Measurements from ENCODE around the gene LSM14B.

The LSM14B gene

GRCh38 chr20:62171245-62171644 is 49.0 kb downstream of the LSM14B start:
- no peak for ATAC-seq
- TF ChIP-seq ARNTL (CRISPR knock-in tag; IDR thresholded peaks at IDR 0.05; ENCODE audit: borderline replicate concordance, low read depth) (no peak), PPARA (CRISPR knock-in tag; IDR thresholded peaks at IDR 0.05; ENCODE audit: borderline replicate concordance) (no peak), ZNF565 (CRISPR knock-in tag; conservative IDR thresholded peaks at IDR 0.05; ENCODE audit: low read depth) (no peak), ZNF8 (CRISPR knock-in tag; IDR thresholded peaks at IDR 0.05) (no peak), GLIS3 (CRISPR knock-in tag; IDR thresholded peaks at IDR 0.05) (no peak), ESRRG (CRISPR knock-in tag; IDR thresholded peaks at IDR 0.05) (no peak), ZFP30 (CRISPR knock-in tag; IDR thresholded peaks at IDR 0.05) (no peak), ZFP3 (CRISPR knock-in tag; IDR thresholded peaks at IDR 0.05) (no peak), CSDC2 (CRISPR knock-in tag; IDR thresholded peaks at IDR 0.05) (no peak), ZC3H10 (CRISPR knock-in tag; IDR thresholded peaks at IDR 0.05) (no peak), PATZ1 (CRISPR knock-in tag; IDR thresholded peaks at IDR 0.05; ENCODE audit: borderline replicate concordance) (no peak)

DNA sequence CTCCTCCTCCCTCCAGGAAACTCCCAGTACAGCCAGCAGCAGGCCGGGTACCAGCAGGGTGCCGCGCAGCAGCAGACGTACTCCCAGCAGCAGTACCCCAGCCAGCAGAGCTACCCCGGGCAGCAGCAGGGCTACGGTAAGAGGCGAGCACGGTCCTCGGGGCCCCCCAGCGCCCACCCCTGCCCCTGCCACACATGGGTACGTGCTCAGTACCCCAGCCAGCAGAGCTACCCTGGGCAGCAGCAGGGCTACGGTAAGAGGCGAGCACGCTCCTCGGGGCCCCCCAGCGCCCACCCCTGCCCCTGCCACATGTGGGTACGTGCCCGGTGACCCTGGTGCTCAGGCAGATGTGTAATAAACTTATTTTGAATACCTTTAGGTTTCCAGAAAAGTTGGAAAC is 50.4 kb downstream of the LSM14B start:
- ATAC-seq: no peak
- TF ChIP-seq TOX (CRISPR knock-in tag; IDR thresholded peaks at IDR 0.05; ENCODE audit: borderline replicate concordance) (no peak), CSDC2 (CRISPR knock-in tag; IDR thresholded peaks at IDR 0.05) (no peak)

DNA sequence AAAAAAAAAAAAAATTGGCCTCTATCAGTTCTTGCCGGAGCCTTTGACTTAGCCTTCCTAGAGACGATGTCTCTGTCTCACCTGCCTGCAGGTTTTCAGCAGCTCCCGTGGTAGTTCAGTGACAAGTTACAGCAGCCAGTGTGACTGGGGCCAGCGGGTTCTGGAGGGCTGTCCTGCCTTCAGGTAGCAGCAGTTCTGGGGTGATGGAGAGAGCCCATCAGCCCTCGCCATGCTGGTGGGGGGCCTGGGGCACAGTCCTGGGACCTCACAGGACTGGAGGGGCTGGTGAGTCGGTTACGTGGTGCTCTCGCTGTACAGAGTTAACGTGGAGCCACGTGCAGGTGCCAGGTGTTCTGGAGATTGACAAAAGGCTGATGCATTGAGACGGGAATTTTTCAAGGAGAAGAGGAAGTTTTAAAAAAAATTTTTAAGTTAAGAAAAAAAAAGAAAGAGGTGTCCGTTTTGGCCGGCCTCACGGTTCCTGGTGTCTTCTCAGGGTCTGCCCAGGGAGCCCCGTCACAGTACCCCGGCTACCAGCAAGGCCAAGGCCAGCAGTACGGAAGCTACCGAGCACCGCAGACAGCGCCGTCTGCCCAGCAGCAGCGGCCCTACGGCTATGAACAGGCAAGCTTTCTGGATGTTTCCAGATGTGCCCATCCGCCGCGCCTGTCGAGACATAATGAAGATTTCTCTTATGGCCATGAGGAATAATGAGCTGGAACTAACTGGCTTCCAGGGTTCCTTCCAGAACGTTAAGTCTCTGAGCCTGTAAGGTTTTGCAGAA is 51.9 kb downstream of the LSM14B start:
- TF ChIP-seq PATZ1 (CRISPR knock-in tag; IDR thresholded peaks at IDR 0.05; ENCODE audit: borderline replicate concordance) (no peak), PPARA (CRISPR knock-in tag; IDR thresholded peaks at IDR 0.05; ENCODE audit: borderline replicate concordance) (no peak), SNAI2 (CRISPR knock-in tag; IDR thresholded peaks at IDR 0.05) (no peak), ZNF8 (CRISPR knock-in tag; IDR thresholded peaks at IDR 0.05) (no peak), TOX (CRISPR knock-in tag; IDR thresholded peaks at IDR 0.05; ENCODE audit: borderline replicate concordance) (no peak), ISL1 (CRISPR knock-in tag; IDR thresholded peaks at IDR 0.05) (no peak), RARB (CRISPR knock-in tag; IDR thresholded peaks at IDR 0.05) (no peak), CSRNP3 (CRISPR knock-in tag; IDR thresholded peaks at IDR 0.05) (no peak), CSDC2 (CRISPR knock-in tag; IDR thresholded peaks at IDR 0.05) (no peak), TCF4 (CRISPR knock-in tag; IDR thresholded peaks at IDR 0.05; ENCODE audit: borderline replicate concordance) (no peak), ZFP30 (CRISPR knock-in tag; IDR thresholded peaks at IDR 0.05) (no peak), ZC3H10 (CRISPR knock-in tag; IDR thresholded peaks at IDR 0.05) (no peak)
- TF ChIP-seq, protein P1, sequence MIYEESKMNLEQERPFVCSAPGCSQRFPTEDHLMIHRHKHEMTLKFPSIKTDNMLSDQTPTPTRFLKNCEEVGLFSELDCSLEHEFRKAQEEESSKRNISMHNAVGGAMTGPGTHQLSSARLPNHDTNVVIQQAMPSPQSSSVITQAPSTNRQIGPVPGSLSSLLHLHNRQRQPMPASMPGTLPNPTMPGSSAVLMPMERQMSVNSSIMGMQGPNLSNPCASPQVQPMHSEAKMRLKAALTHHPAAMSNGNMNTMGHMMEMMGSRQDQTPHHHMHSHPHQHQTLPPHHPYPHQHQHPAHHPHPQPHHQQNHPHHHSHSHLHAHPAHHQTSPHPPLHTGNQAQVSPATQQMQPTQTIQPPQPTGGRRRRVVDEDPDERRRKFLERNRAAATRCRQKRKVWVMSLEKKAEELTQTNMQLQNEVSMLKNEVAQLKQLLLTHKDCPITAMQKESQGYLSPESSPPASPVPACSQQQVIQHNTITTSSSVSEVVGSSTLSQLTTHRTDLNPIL (CRISPR knock-in tag; IDR thresholded peaks at IDR 0.05; ENCODE audit: low read depth): no peak
- no peak for ATAC-seq

- no peak for ATAC-seq
- TF ChIP-seq ESRRG (CRISPR knock-in tag; IDR thresholded peaks at IDR 0.05): no peak
- TF ChIP-seq ZC3H10 (CRISPR knock-in tag; IDR thresholded peaks at IDR 0.05): no peak
- TF ChIP-seq GLIS3 (CRISPR knock-in tag; IDR thresholded peaks at IDR 0.05): no peak
- no peak for TF ChIP-seq ZNF8 (CRISPR knock-in tag; IDR thresholded peaks at IDR 0.05)
- TF ChIP-seq, protein P2, sequence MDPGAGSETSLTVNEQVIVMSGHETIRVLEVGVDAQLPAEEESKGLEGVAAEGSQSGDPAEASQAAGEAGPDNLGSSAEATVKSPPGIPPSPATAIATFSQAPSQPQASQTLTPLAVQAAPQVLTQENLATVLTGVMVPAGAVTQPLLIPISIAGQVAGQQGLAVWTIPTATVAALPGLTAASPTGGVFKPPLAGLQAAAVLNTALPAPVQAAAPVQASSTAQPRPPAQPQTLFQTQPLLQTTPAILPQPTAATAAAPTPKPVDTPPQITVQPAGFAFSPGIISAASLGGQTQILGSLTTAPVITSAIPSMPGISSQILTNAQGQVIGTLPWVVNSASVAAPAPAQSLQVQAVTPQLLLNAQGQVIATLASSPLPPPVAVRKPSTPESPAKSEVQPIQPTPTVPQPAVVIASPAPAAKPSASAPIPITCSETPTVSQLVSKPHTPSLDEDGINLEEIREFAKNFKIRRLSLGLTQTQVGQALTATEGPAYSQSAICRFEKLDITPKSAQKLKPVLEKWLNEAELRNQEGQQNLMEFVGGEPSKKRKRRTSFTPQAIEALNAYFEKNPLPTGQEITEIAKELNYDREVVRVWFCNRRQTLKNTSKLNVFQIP (CRISPR knock-in tag; IDR thresholded peaks at IDR 0.05; ENCODE audit: borderline replicate concordance, low read depth): no peak
- no peak for TF ChIP-seq CSDC2 (CRISPR knock-in tag; IDR thresholded peaks at IDR 0.05)
- TF ChIP-seq RARB (CRISPR knock-in tag; IDR thresholded peaks at IDR 0.05): no peak
- no peak for TF ChIP-seq PPARA (CRISPR knock-in tag; IDR thresholded peaks at IDR 0.05; ENCODE audit: borderline replicate concordance)
- no peak for TF ChIP-seq ZNF565 (CRISPR knock-in tag; conservative IDR thresholded peaks at IDR 0.05; ENCODE audit: low read depth)
- no peak for TF ChIP-seq TOX (CRISPR knock-in tag; IDR thresholded peaks at IDR 0.05; ENCODE audit: borderline replicate concordance)
- TF ChIP-seq ZFP3 (CRISPR knock-in tag; IDR thresholded peaks at IDR 0.05): no peak
- TF ChIP-seq TCF4 (CRISPR knock-in tag; IDR thresholded peaks at IDR 0.05; ENCODE audit: borderline replicate concordance): no peak
- no peak for TF ChIP-seq BACH2 (CRISPR knock-in tag; IDR thresholded peaks at IDR 0.05; ENCODE audit: borderline replicate concordance)
- TF ChIP-seq SNAI2 (CRISPR knock-in tag; IDR thresholded peaks at IDR 0.05): no peak
- TF ChIP-seq, protein P1 (CRISPR knock-in tag; IDR thresholded peaks at IDR 0.05; ENCODE audit: low read depth): no peak
- no peak for TF ChIP-seq ARNTL (CRISPR knock-in tag; IDR thresholded peaks at IDR 0.05; ENCODE audit: borderline replicate concordance, low read depth)
Measured at GRCh38 chr20:62174870-62175624, 52.8 kb downstream of the LSM14B start.

Data from SK-N-SH treated with all-trans-retinoic acid at 6 μM for 48 hours (cell line).